Measurements from ENCODE around the gene PHKA1. TPM values are rescaled to one million over a fixed set of nuclear protein-coding genes. Genes with fewer than 3 reads are reported as not detected.

Gene PHKA1
- total and polyA plus RNA-seq, 2 donors (not counting 1 experiment from before 2014, with no cell fraction given), result 0.07 to 0.20 TPM

GRCh38 chrX:72727846-72728245, 13.7 kb upstream of the PHKA1 start:
- Histone ChIP-seq H3K4me3 (ENCODE audit: control extremely low read depth in 1 of 5, extremely low read depth in 1 of 5, insufficient read depth in 1 of 5, low read depth in 2 of 5, low read length in 4 of 5) (no peak overlapping the region), H4K20me1 (ENCODE audit: control insufficient read depth, insufficient read depth, low read length, poor library complexity, severe bottlenecking) (no peaks in the 10 kb centered on the region), H3K9me3 (ENCODE audit: control extremely low read depth in 1 of 3, control insufficient read depth in 2 of 3, insufficient read depth in 1 of 3, low read length in 2 of 3) (no peaks in the 10 kb centered on the region), H3K36me3 (replicated peaks in 1 of 2; ENCODE audit: control extremely low read depth in 1 of 2, control insufficient read depth in 1 of 2, extremely low read depth in 1 of 2, insufficient read depth in 2 of 2, low read length in 1 of 2) (no peaks in the 10 kb centered on the region), H3K4me1 (ENCODE audit: control insufficient read depth in 2 of 2, insufficient read depth in 2 of 2, low read length in 2 of 2) (no peaks in the 10 kb centered on the region), H3K79me2 (ENCODE audit: control insufficient read depth, insufficient read depth, low read length) (no peaks in the 10 kb centered on the region), H3K27me3 (replicated peaks in 1 of 4; ENCODE audit: control extremely low read depth in 1 of 4, control insufficient read depth in 3 of 4, insufficient read depth in 4 of 4, low read length in 3 of 4) (peaks cover 0 to 3% (median 0%) of the 10 kb centered on the region in 4 experiments), H3K9ac (ENCODE audit: low read length) (no peak overlapping the region), H3K4me2 (replicated peaks; ENCODE audit: low read depth, low read length, poor library complexity, severe bottlenecking) (no peak overlapping the region), H2AFZ (ENCODE audit: insufficient read depth, low read depth, low read length, poor library complexity, severe bottlenecking) (no peak overlapping the region), H3K27ac (ENCODE audit: low read length in 2 of 2) (no peak overlapping the region)
- H3K4me1 Mint-ChIP-seq, result no peaks in the 10 kb centered on the region
- no peak for ATAC-seq (ENCODE audit: low read depth)
- no peak overlapping the region for H3K4me3 Mint-ChIP-seq
- intact Hi-C loops (cut with micrococcal nuclease), result no loop called here
- no peaks in the 10 kb centered on the region for H3K9me3 Mint-ChIP-seq (ENCODE audit: insufficient read depth)
- ChIA-PET POLR2A (no interaction called here), CTCF (no interaction called here)
- H3K27ac Mint-ChIP-seq, result no peak overlapping the region
- no peak for TF ChIP-seq EZH2 (IDR thresholded peaks at IDR 0.05; ENCODE audit: borderline replicate concordance, insufficient read depth, low read depth, low read length, poor library complexity, severe bottlenecking)
- TF ChIP-seq, protein P1, sequence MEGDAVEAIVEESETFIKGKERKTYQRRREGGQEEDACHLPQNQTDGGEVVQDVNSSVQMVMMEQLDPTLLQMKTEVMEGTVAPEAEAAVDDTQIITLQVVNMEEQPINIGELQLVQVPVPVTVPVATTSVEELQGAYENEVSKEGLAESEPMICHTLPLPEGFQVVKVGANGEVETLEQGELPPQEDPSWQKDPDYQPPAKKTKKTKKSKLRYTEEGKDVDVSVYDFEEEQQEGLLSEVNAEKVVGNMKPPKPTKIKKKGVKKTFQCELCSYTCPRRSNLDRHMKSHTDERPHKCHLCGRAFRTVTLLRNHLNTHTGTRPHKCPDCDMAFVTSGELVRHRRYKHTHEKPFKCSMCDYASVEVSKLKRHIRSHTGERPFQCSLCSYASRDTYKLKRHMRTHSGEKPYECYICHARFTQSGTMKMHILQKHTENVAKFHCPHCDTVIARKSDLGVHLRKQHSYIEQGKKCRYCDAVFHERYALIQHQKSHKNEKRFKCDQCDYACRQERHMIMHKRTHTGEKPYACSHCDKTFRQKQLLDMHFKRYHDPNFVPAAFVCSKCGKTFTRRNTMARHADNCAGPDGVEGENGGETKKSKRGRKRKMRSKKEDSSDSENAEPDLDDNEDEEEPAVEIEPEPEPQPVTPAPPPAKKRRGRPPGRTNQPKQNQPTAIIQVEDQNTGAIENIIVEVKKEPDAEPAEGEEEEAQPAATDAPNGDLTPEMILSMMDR (IDR thresholded peaks at IDR 0.05), result no peak
- WGBS (ENCODE audit: insufficient coverage), result no CpG with 5 or more reads among the region's 7 CpGs
- H3K27me3 Mint-ChIP-seq, result peaks cover 5% of the 10 kb centered on the region
- DNase-seq, result no peak

DNA sequence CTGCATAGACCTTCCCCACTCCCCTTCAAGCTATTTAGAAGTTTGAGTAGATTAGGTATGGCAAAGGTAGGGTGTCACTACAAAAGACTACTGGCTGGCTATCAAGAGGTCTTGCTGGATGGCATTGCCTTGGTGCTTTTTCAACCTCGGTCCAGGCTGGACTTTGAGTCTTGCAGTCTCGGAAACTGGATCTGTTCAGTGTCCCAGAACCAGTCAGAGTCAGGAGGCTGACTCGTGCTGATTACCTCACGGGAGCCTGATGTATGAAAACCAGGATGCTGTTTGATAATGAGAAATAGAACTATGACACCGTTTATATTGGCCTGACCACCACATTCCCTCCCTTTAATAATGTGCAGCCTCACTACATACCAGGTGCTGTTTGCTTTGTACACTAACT, 2.7 kb upstream of the PHKA1 start:
- Histone ChIP-seq H4K20me1 (ENCODE audit: control insufficient read depth, insufficient read depth, low read length, poor library complexity, severe bottlenecking) (no peaks in the 10 kb centered on the region), H3K27ac (ENCODE audit: low read length in 2 of 2) (no peak overlapping the region), H3K79me2 (ENCODE audit: control insufficient read depth, insufficient read depth, low read length) (no peaks in the 10 kb centered on the region), H3K4me1 (ENCODE audit: control insufficient read depth in 2 of 2, insufficient read depth in 2 of 2, low read length in 2 of 2) (no peaks in the 10 kb centered on the region), H3K4me2 (replicated peaks; ENCODE audit: low read depth, low read length, poor library complexity, severe bottlenecking) (no peak overlapping the region), H3K36me3 (replicated peaks in 1 of 2; ENCODE audit: control extremely low read depth in 1 of 2, control insufficient read depth in 1 of 2, extremely low read depth in 1 of 2, insufficient read depth in 2 of 2, low read length in 1 of 2) (no peaks in the 10 kb centered on the region), H3K4me3 (ENCODE audit: control extremely low read depth in 1 of 5, extremely low read depth in 1 of 5, insufficient read depth in 1 of 5, low read depth in 2 of 5, low read length in 4 of 5) (no peak overlapping the region), H3K27me3 (replicated peaks in 1 of 4; ENCODE audit: control extremely low read depth in 1 of 4, control insufficient read depth in 3 of 4, insufficient read depth in 4 of 4, low read length in 3 of 4) (no peaks in the 10 kb centered on the region), H3K9me3 (ENCODE audit: control extremely low read depth in 1 of 3, control insufficient read depth in 2 of 3, insufficient read depth in 1 of 3, low read length in 2 of 3) (no peaks in the 10 kb centered on the region), H2AFZ (ENCODE audit: insufficient read depth, low read depth, low read length, poor library complexity, severe bottlenecking) (no peak overlapping the region), H3K9ac (ENCODE audit: low read length) (no peak overlapping the region)
- no peak for ATAC-seq (ENCODE audit: low read depth)
- peaks cover 17% of the 10 kb centered on the region for H3K27me3 Mint-ChIP-seq
- H3K4me1 Mint-ChIP-seq, result no peaks in the 10 kb centered on the region
- DNase-seq, result no peak
- ChIA-PET CTCF (no interaction called here), POLR2A (no interaction called here)
- 100% methylated on average over 2 of the region's 5 CpGs for WGBS (ENCODE audit: insufficient coverage)
- no peaks in the 10 kb centered on the region for H3K9me3 Mint-ChIP-seq (ENCODE audit: insufficient read depth)
- TF ChIP-seq, protein P1 (IDR thresholded peaks at IDR 0.05), result no peak
- TF ChIP-seq EZH2 (IDR thresholded peaks at IDR 0.05; ENCODE audit: borderline replicate concordance, insufficient read depth, low read depth, low read length, poor library complexity, severe bottlenecking), result no peak
- H3K27ac Mint-ChIP-seq, result no peak overlapping the region
- intact Hi-C loops (cut with micrococcal nuclease), result no loop called here
- H3K4me3 Mint-ChIP-seq, result no peak overlapping the region
